CD14-positive monocyte (primary cell): ENCODE data around the gene PANX2. TPM values are rescaled to one million over a fixed set of nuclear protein-coding genes. Genes with fewer than 3 reads are reported as not detected.

Experiments
- DNase-seq, 3 donors: peaks; one replicate each; pipeline ENCODE4 v3.0.0-alpha.2; 2011 to 2022
- H2AFZ ChIP-seq: 2 replicates; pipeline ENCODE4 v1.6.0; 2012; ENCODE audit warnings: mild to moderate bottlenecking, low read depth, low read length, inconsistent platforms; ENCODE audit not compliant: insufficient read depth, poor library complexity, severe bottlenecking
- H3K27ac ChIP-seq, 2 donors: 1 replicate in 1 of 2; 2 replicates in 1 of 2; pipeline ENCODE4 v1.5.1; 2012 to 2013; ENCODE audit warnings: low read length in 2 of 2, control low read depth in 1 of 2, inconsistent platforms in 1 of 2, low read depth in 1 of 2, mild to moderate bottlenecking in 1 of 2
- H3K27me3 ChIP-seq, 2 donors: one replicate each; pipeline versions ENCODE4 v1.6.0 to v1.6.1; 2011 to 2013; ENCODE audit warnings: low read length in 2 of 2; ENCODE audit not compliant: control insufficient read depth in 2 of 2, insufficient read depth in 2 of 2
- H3K36me3 ChIP-seq, 2 donors: replicated peaks in 1 of 2; 1 replicate in 1 of 2; 2 replicates in 1 of 2; pipeline versions ENCODE4 v1.5.1 to v1.6.1; 2012 to 2013; ENCODE audit warnings: low read length in 2 of 2, control low read depth in 1 of 2, inconsistent platforms in 1 of 2, mild to moderate bottlenecking in 1 of 2; ENCODE audit not compliant: insufficient read depth in 2 of 2, control insufficient read depth in 1 of 2
- H3K4me1 ChIP-seq, 2 donors: 1 replicate in 1 of 2; 2 replicates in 1 of 2; pipeline versions ENCODE4 v1.5.1 to v1.6.1; 2012 to 2013; ENCODE audit warnings: low read length in 2 of 2, control low read depth in 1 of 2, inconsistent platforms in 1 of 2, mild to moderate bottlenecking in 1 of 2, moderate library complexity in 1 of 2; ENCODE audit not compliant: insufficient read depth in 2 of 2, control insufficient read depth in 1 of 2
- H3K4me2 ChIP-seq: replicated peaks from 2 replicates; pipeline ENCODE3; 2012; ENCODE audit warnings: low read length, moderate library complexity, mild to moderate bottlenecking; ENCODE audit not compliant: poor library complexity, severe bottlenecking; ENCODE audit errors: extremely low read depth
- H3K4me3 ChIP-seq, 3 experiments: fragments of 200-600 bp in 1 of 3; sonication (generic) in 1 of 3; replicated peaks in 1 of 3; 1 replicate in 2 of 3; 2 replicates in 1 of 3; pipeline ENCODE4 v1.5.1; 2011 to 2013; ENCODE audit warnings: low read length in 3 of 3, mild to moderate bottlenecking in 3 of 3, control low read depth in 2 of 3, low read depth in 2 of 3, inconsistent platforms in 1 of 3, moderate library complexity in 1 of 3
- H3K79me2 ChIP-seq: 2 replicates; pipeline ENCODE4 v1.6.0; 2012; ENCODE audit warnings: mild to moderate bottlenecking, control low read depth, inconsistent platforms, low read length, moderate library complexity; ENCODE audit not compliant: insufficient read depth
- H3K9ac ChIP-seq: 2 replicates; pipeline ENCODE4 v1.6.0; 2017; ENCODE audit warnings: low read length, mild to moderate bottlenecking; ENCODE audit not compliant: insufficient read depth, poor library complexity, severe bottlenecking
- H3K9me3 ChIP-seq, 2 donors: replicated peaks in 1 of 2; 1 replicate in 1 of 2; 2 replicates in 1 of 2; pipeline versions ENCODE4 v1.5.1 to v1.6.1; 2012 to 2013; ENCODE audit warnings: low read length in 2 of 2, control low read depth in 1 of 2; ENCODE audit not compliant: control insufficient read depth in 1 of 2, insufficient read depth in 1 of 2
- H4K20me1 ChIP-seq: 2 replicates; pipeline ENCODE4 v1.6.0; 2012; ENCODE audit warnings: mild to moderate bottlenecking, low read length, control low read depth, moderate library complexity; ENCODE audit not compliant: insufficient read depth
- H3K27ac Mint-ChIP-seq, 7 donors: one replicate each; pipeline ENCODE4 v1.8.0; 2020; ENCODE audit warnings: mild to moderate bottlenecking in 7 of 7, mixed read lengths in 7 of 7, moderate library complexity in 6 of 7, inconsistent platforms in 2 of 7
- H3K27me3 Mint-ChIP-seq, 3 donors: one replicate each; pipeline ENCODE4 v1.8.0; 2021 to 2022; ENCODE audit warnings: low read depth in 3 of 3, mild to moderate bottlenecking in 3 of 3, mixed read lengths in 3 of 3, moderate library complexity in 3 of 3, inconsistent platforms in 1 of 3
- H3K36me3 Mint-ChIP-seq, 2 donors: one replicate each; pipeline ENCODE4 v1.8.0; 2020; ENCODE audit warnings: mixed read lengths in 2 of 2, inconsistent platforms in 1 of 2, mild to moderate bottlenecking in 1 of 2
- H3K4me1 Mint-ChIP-seq: one replicate; pipeline ENCODE4 v1.8.0; 2020; ENCODE audit warnings: mild to moderate bottlenecking, mixed read lengths
- H3K4me3 Mint-ChIP-seq, 2 donors: one replicate each; pipeline ENCODE4 v1.8.0; 2020; ENCODE audit warnings: mild to moderate bottlenecking in 2 of 2, mixed read lengths in 2 of 2, moderate library complexity in 1 of 2
- H3K9me3 Mint-ChIP-seq, 7 donors: one replicate each; pipeline ENCODE4 v1.8.0; 2020 to 2022; ENCODE audit warnings: mixed read lengths in 7 of 7, mild to moderate bottlenecking in 6 of 7, moderate library complexity in 6 of 7, inconsistent platforms in 2 of 7
- WGBS: methylation state at CpG from one replicate; pipeline ENCODE4 v1.1.5; 2013; ENCODE audit warnings: missing lambda C conversion rate; ENCODE audit not compliant: insufficient coverage; 5-methylcytosine and 5-hydroxymethylcytosine counted together
- intact Hi-C, 2 donors: fragments of 100-400 bp; cut with micrococcal nuclease; formaldehyde crosslinking; loops; one replicate each; pipeline versions ENCODE4 v1.15.0 to v1.15.1; 2023
- polyA plus RNA-seq, 3 donors: library from polyadenylated mRNA; depleted of rRNA in 1 of 3; unstranded in 2 of 3; stranded (reverse) in 1 of 3; fragments of 300-500 nt in 2 of 3; fragments of >200 nt in 1 of 3; fragmentation: Illumina TruSeq in 2 of 3; gene quantifications; 1 replicate in 2 of 3; 2 replicates in 1 of 3; pipeline ENCODE4 v1.2.3, GENCODE V29; 2012 to 2021
- TF ChIP-seq, protein P1 (sequence below): fragments of 200-600 bp; IDR thresholded peaks from one replicate; pipeline ENCODE4 v1.8.0; 2022; ENCODE audit warnings: antibody characterized with exemption, mild to moderate bottlenecking

Gene PANX2
- polyA plus RNA-seq, 3 donors: 0.05 to 6.0 TPM; not detected in 1

GRCh38 chr22:50139843-50140415 lies 30.6 kb upstream of the PANX2 start:
- H4K20me1 ChIP-seq: no peaks in the 10 kb centered on the region
- H3K79me2 ChIP-seq: no peaks in the 10 kb centered on the region
- no peak overlapping the region for H3K4me3 ChIP-seq
- DNase-seq: no peak
- Mint-ChIP-seq H3K4me3 (no peak overlapping the region), H3K27me3 (peaks cover 0 to 3% (median 0%) of the 10 kb centered on the region in 3 donors), H3K4me1 (peaks cover 34% of the 10 kb centered on the region), H3K9me3 (peaks cover 0 to 2% (median 0%) of the 10 kb centered on the region in 7 donors), H3K27ac (no peak overlapping the region), H3K36me3 (no peaks in the 10 kb centered on the region)
- H3K9ac ChIP-seq: no peak overlapping the region
- intact Hi-C loops: no loop called here
- no peaks in the 10 kb centered on the region for H3K36me3 ChIP-seq
- TF ChIP-seq, protein P1, sequence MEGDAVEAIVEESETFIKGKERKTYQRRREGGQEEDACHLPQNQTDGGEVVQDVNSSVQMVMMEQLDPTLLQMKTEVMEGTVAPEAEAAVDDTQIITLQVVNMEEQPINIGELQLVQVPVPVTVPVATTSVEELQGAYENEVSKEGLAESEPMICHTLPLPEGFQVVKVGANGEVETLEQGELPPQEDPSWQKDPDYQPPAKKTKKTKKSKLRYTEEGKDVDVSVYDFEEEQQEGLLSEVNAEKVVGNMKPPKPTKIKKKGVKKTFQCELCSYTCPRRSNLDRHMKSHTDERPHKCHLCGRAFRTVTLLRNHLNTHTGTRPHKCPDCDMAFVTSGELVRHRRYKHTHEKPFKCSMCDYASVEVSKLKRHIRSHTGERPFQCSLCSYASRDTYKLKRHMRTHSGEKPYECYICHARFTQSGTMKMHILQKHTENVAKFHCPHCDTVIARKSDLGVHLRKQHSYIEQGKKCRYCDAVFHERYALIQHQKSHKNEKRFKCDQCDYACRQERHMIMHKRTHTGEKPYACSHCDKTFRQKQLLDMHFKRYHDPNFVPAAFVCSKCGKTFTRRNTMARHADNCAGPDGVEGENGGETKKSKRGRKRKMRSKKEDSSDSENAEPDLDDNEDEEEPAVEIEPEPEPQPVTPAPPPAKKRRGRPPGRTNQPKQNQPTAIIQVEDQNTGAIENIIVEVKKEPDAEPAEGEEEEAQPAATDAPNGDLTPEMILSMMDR: no peak
- no peak overlapping the region for H2AFZ ChIP-seq
- H3K27ac ChIP-seq: no peak overlapping the region
- H3K4me2 ChIP-seq: no peak overlapping the region
- no peaks in the 10 kb centered on the region for H3K9me3 ChIP-seq
- peaks cover 19% of the 10 kb centered on the region in 2 donors for H3K4me1 ChIP-seq
- no peaks in the 10 kb centered on the region for H3K27me3 ChIP-seq
- WGBS: 82% methylated on average over 9 of the region's 15 CpGs

- Mint-ChIP-seq H3K4me1 (peaks cover 39% of the 10 kb centered on the region), H3K27me3 (peaks cover 0 to 3% (median 0%) of the 10 kb centered on the region in 3 donors), H3K4me3 (no peak overlapping the region), H3K27ac (no peak overlapping the region), H3K9me3 (peaks cover 0 to 2% (median 0%) of the 10 kb centered on the region in 7 donors), H3K36me3 (no peaks in the 10 kb centered on the region)
- Histone ChIP-seq H2AFZ (no peak overlapping the region), H3K27ac (no peak overlapping the region), H4K20me1 (no peaks in the 10 kb centered on the region), H3K4me3 (no peak overlapping the region), H3K79me2 (no peaks in the 10 kb centered on the region), H3K4me2 (no peak overlapping the region), H3K9me3 (no peaks in the 10 kb centered on the region), H3K9ac (no peak overlapping the region), H3K4me1 (peaks cover 20 to 21% of the 10 kb centered on the region in 2 donors), H3K27me3 (no peaks in the 10 kb centered on the region), H3K36me3 (no peaks in the 10 kb centered on the region)
- no peak for DNase-seq
- intact Hi-C loops: no loop called here
- TF ChIP-seq, protein P1: no peak
- no CpG with 5 or more reads among the region's 3 CpGs for WGBS
These were observed 29.9 kb upstream of the PANX2 start for GRCh38 chr22:50140615-50141014.
